GM12878 (cell line): ENCODE measurements around the gene MYO7B.

Experiments
- BHLHE40 ChIP-seq, 2 experiments: fragments of 450-650 bp in 1 of 2; IDR thresholded peaks; 2 replicates each; pipeline ENCODE4 v1.6.1; 2011 to 2017; ENCODE audit warnings: low read depth in 2 of 2, borderline replicate concordance in 1 of 2, improper control_type of control experiment in 1 of 2, low read length in 1 of 2, mild to moderate bottlenecking in 1 of 2
- CTCF ChIP-seq, 3 experiments: IDR thresholded peaks in 2 of 3; conservative IDR thresholded peaks in 1 of 3; 2 replicates each; pipeline ENCODE4 v1.5.1; 2011; ENCODE audit warnings: low read depth in 3 of 3, low read length in 3 of 3, mild to moderate bottlenecking in 3 of 3, control low read depth in 2 of 3, moderate library complexity in 2 of 3, inconsistent platforms in 1 of 3, mixed read lengths in 1 of 3; ENCODE audit not compliant: control insufficient read depth in 2 of 3, insufficient read depth in 1 of 3; ENCODE audit errors: extremely low read depth in 1 of 3
- FOXM1 ChIP-seq: IDR thresholded peaks from 2 replicates; pipeline ENCODE4 v1.6.1; 2012; ENCODE audit warnings: low read depth, mild to moderate bottlenecking, inconsistent platforms, low read length, moderate library complexity
- GABPA ChIP-seq: IDR thresholded peaks from 2 replicates; pipeline ENCODE4 v1.6.1; 2014; ENCODE audit warnings: antibody characterized with exemption, low read depth, mild to moderate bottlenecking, inconsistent platforms
- KDM1A ChIP-seq: fragments of 200-600 bp; sonication (generic); IDR thresholded peaks from 2 replicates; pipeline ENCODE4 v1.6.1; 2016; ENCODE audit warnings: borderline replicate concordance
- REST ChIP-seq: IDR thresholded peaks from 2 replicates; pipeline ENCODE4 v1.6.1; 2012; ENCODE audit warnings: mild to moderate bottlenecking, low read depth, low read length
- SREBF1 ChIP-seq: IDR thresholded peaks from 2 replicates; pipeline ENCODE4 v1.6.1; 2012; ENCODE audit warnings: mild to moderate bottlenecking, low read length

GRCh38 chr2:127599211-127599610 lies 63.7 kb downstream of the MYO7B start:
- TF ChIP-seq FOXM1 (no peak), SREBF1 (no peak), BHLHE40 (IDR thresholded peaks at IDR 0.05; ENCODE audit: borderline replicate concordance in 1 of 2, low read depth in 2 of 2, low read length in 1 of 2) (no peak), REST (no peak), GABPA (no peak), KDM1A (no peak), CTCF (IDR thresholded peaks at IDR 0.05 in 2 of 3, conservative IDR thresholded peaks at IDR 0.05 in 1 of 3; ENCODE audit: control insufficient read depth in 2 of 3, extremely low read depth in 1 of 3, insufficient read depth in 1 of 3, low read depth in 3 of 3, low read length in 3 of 3) (no peak)
